Stimulated activated naive CD8-positive, alpha-beta T cell treated with anti-CD3 and anti-CD28 coated beads, Interleukin-15, amount 100 ng/mL, for 72 hours (primary cell): ENCODE data around the gene CENPC.
"Not testable (repeated sequence)": the region's sequence is repeated elsewhere in the genome, so short reads cannot be mapped to it uniquely, and the experiment has no call there.

Experiments
- ATAC-seq: fragments of 150-1000 bp; cut with Tn5 transposase; 2 replicates; pipeline ENCODE4 v1.10.0; 2021; ENCODE audit warnings: mild to moderate bottlenecking, moderate library complexity
- DNase-seq, 2 donors: peaks; one replicate each; pipeline ENCODE4 v3.0.0; 2021 to 2022
- H3K27ac Mint-ChIP-seq, 2 donors: one replicate each; pipeline ENCODE4 v1.8.0; 2022; ENCODE audit warnings: mild to moderate bottlenecking in 2 of 2, mixed read lengths in 2 of 2, moderate library complexity in 2 of 2
- H3K27me3 Mint-ChIP-seq: one replicate; pipeline ENCODE4 v1.8.0; 2022; ENCODE audit warnings: mixed read lengths
- H3K4me1 Mint-ChIP-seq: one replicate; pipeline ENCODE4 v1.8.0; 2022; ENCODE audit warnings: mild to moderate bottlenecking, mixed read lengths
- H3K4me3 Mint-ChIP-seq, 2 donors: one replicate each; pipeline ENCODE4 v1.8.0; 2022; ENCODE audit warnings: mild to moderate bottlenecking in 2 of 2, mixed read lengths in 2 of 2, moderate library complexity in 1 of 2
- H3K9me3 Mint-ChIP-seq, 2 donors: one replicate each; pipeline ENCODE4 v1.8.0; 2022; ENCODE audit warnings: mixed read lengths in 2 of 2

The CENPC gene

DNA sequence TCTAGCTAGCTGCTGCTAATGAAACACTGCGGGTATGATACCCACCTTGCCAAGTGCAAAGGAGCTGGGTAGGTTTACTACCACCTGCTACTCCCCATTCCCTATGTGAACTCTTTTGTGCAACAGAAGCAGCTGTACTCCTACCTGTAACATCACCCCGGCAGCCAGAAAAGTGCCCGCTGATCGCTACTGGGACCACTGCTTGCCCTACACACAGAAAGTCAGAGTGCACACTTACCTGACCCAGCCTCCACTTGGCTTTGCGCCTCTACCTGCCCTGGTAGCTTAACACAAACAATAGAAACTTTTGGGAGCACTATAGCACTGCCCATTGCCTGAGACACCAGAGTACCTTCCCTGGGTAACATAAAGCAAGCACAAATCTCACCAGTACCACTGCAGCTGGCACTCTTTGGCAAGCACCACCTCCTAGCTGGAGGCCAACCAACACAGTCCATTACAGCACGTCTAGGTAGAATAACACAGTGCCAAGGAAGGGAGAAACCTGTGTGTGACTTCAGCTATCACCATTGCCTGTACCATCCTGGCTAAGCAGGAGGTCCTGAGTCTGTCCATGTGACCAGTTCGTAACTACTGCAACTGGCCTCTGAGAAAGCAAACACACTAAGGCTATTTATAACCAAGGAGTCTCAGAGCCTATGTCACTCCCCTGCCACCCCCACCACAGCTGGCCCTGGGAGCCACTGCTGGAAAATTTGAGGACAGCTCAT lies 80.1 kb downstream of the CENPC start:
- peak; percentile 39 for ATAC-seq
- H3K4me3 Mint-ChIP-seq = no peak overlapping the region
- no peak overlapping the region for H3K27ac Mint-ChIP-seq
- DNase-seq = no peak
- H3K9me3 Mint-ChIP-seq = no peaks in the 10 kb centered on the region
- H3K27me3 Mint-ChIP-seq = no peaks in the 10 kb centered on the region
- H3K4me1 Mint-ChIP-seq = no peaks in the 10 kb centered on the region

GRCh38 chr4:67460574-67460973 lies 84.7 kb downstream of the CENPC start:
- no peak overlapping the region for H3K27ac Mint-ChIP-seq
- ATAC-seq (no peak), DNase-seq (no peak)
- H3K9me3 Mint-ChIP-seq = peaks cover 5 to 7% of the 10 kb centered on the region in 2 donors
- no peaks in the 10 kb centered on the region for H3K4me1 Mint-ChIP-seq
- H3K4me3 Mint-ChIP-seq = no peak overlapping the region
- no peaks in the 10 kb centered on the region for H3K27me3 Mint-ChIP-seq

- ATAC-seq (no peak), DNase-seq (no peak)
- Mint-ChIP-seq H3K27me3 (no peaks in the 10 kb centered on the region), H3K4me1 (no peaks in the 10 kb centered on the region), H3K9me3 (peaks cover 5 to 7% of the 10 kb centered on the region in 2 donors), H3K4me3 (no peak overlapping the region), H3K27ac (no peak overlapping the region)
Measured at GRCh38 chr4:67459164-67459563, 86.1 kb downstream of the CENPC start.

GRCh38 chr4:67456577-67457196 lies 88.6 kb downstream of the CENPC start:
- Mint-ChIP-seq H3K4me1 (peaks cover 8% of the 10 kb centered on the region), H3K9me3 (peaks cover 5 to 23% of the 10 kb centered on the region in 2 donors), H3K4me3 (no peak overlapping the region), H3K27me3 (no peaks in the 10 kb centered on the region), H3K27ac (no peak overlapping the region)
- ATAC-seq (no peak), DNase-seq (no peak)

GRCh38 chr4:67452846-67453205 lies 92.5 kb downstream of the CENPC start:
- not testable (repeated sequence) for H3K27me3 Mint-ChIP-seq, DNase-seq, H3K4me1 Mint-ChIP-seq, H3K4me3 Mint-ChIP-seq, H3K27ac Mint-ChIP-seq, ATAC-seq
- H3K9me3 Mint-ChIP-seq = peaks cover 0 to 21% of the 10 kb centered on the region in 2 donors

- Mint-ChIP-seq H3K9me3 (peaks cover 3 to 25% of the 10 kb centered on the region in 2 donors), H3K4me1 (peaks cover 8% of the 10 kb centered on the region), H3K27ac (no peak overlapping the region), H3K4me3 (no peak overlapping the region), H3K27me3 (no peaks in the 10 kb centered on the region)
- ATAC-seq (no peak), DNase-seq (no peak)
Measured at GRCh38 chr4:67452100-67452845, 93.0 kb downstream of the CENPC start.

DNA sequence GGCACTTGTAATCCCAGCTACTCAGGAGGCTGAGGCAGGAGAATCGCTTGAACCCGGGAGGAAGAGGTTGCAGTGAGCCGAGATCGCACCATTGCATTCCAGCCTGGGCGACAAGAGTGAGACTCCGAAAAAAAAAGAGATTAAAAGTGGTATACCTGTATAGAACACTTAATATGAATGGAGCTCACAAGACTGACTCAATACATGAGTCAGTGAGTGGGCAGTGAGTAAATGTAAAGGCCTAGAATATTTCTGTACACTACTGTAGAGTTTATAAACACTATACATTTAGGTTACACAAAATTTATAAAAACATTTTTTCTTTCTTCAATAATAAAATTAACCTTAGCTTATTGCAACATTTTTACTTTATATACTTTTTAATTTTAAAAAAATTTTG lies 93.8 kb downstream of the CENPC start:
- peaks cover 8% of the 10 kb centered on the region for H3K4me1 Mint-ChIP-seq

GRCh38 chr4:67448621-67449020 lies 96.7 kb downstream of the CENPC start:
- peaks cover 4 to 26% of the 10 kb centered on the region in 2 donors for H3K9me3 Mint-ChIP-seq
- DNase-seq (no peak), ATAC-seq (no peak)
- H3K27ac Mint-ChIP-seq = no peak overlapping the region
- peaks cover 8% of the 10 kb centered on the region for H3K4me1 Mint-ChIP-seq
- H3K4me3 Mint-ChIP-seq = no peak overlapping the region
- no peaks in the 10 kb centered on the region for H3K27me3 Mint-ChIP-seq

More for the DNA sequence above, 93.8 kb downstream of the CENPC start:
- DNase-seq (no peak), ATAC-seq (no peak)
- Mint-ChIP-seq H3K27ac (no peak overlapping the region), H3K4me3 (no peak overlapping the region), H3K27me3 (no peaks in the 10 kb centered on the region), H3K9me3 (peaks cover 4 to 26% of the 10 kb centered on the region in 2 donors)

DNA sequence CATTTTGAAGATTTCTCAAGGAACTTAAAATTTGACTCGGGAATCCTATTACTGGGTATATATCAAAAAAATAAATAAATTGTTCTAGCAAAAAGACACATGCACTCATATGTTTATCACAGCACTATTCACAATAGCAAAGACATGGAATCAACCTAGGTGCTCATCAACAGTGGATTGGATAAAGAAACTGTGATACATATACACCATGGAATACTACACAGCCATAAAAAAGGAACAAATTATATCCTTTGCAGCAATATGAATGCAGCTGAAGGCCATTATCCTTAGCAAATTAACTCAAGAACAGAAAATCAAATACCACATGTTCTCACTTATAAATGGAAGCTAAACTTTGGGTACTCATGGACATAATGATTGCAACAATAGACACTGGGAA lies 97.4 kb downstream of the CENPC start:
- Mint-ChIP-seq H3K27me3 (no peaks in the 10 kb centered on the region), H3K4me3 (no peak overlapping the region), H3K27ac (no peak overlapping the region), H3K4me1 (peaks cover 8% of the 10 kb centered on the region), H3K9me3 (peaks cover 4 to 20% of the 10 kb centered on the region in 2 donors)
- DNase-seq (no peak), ATAC-seq (no peak)

- DNase-seq (no peak), ATAC-seq (no peak)
- H3K9me3 Mint-ChIP-seq = peaks cover 9 to 11% of the 10 kb centered on the region in 2 donors
- no peak overlapping the region for H3K27ac Mint-ChIP-seq
- no peaks in the 10 kb centered on the region for H3K4me1 Mint-ChIP-seq
- no peak overlapping the region for H3K4me3 Mint-ChIP-seq
- H3K27me3 Mint-ChIP-seq = no peaks in the 10 kb centered on the region
Measured at GRCh38 chr4:67446811-67447210, 98.5 kb downstream of the CENPC start.

- H3K4me3 Mint-ChIP-seq, H3K27ac Mint-ChIP-seq, H3K4me1 Mint-ChIP-seq, ATAC-seq, DNase-seq, H3K27me3 Mint-ChIP-seq: not testable (repeated sequence)
- H3K9me3 Mint-ChIP-seq = peaks cover 9 to 11% of the 10 kb centered on the region in 2 donors
Measured at GRCh38 chr4:67445881-67446280, 99.4 kb downstream of the CENPC start.

DNA sequence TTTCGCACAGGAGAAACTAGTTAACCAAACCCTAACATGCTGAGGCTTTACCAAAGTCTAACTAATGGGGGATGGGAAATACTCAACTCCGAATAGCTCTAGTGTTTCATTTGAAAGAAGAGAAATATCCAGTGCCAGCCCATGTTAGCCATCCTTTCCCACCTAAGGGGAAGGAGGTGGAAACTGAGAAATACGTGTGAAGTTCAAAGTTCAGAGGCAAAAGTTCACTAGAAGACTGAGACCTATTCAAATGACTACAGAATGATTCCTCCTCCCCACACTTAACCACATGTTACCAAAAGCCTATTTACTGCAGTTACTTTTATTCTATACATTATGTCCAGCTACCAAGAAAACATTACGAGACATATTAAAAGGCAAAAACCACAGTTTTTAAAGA lies 106.3 kb downstream of the CENPC start:
- Mint-ChIP-seq H3K27me3 (no peaks in the 10 kb centered on the region), H3K27ac (peak overlapping the region in 1 of 2 donors; percentile 14), H3K9me3 (peaks cover 5 to 10% of the 10 kb centered on the region in 2 donors), H3K4me3 (no peak overlapping the region), H3K4me1 (peaks cover 7% of the 10 kb centered on the region)
- no peak for DNase-seq
- ATAC-seq = no peak

- no peaks in the 10 kb centered on the region for H3K27me3 Mint-ChIP-seq
- H3K4me3 Mint-ChIP-seq = no peak overlapping the region
- peak overlapping the region; percentile 7 to 54 for H3K27ac Mint-ChIP-seq
- no peak for DNase-seq
- peaks cover 7% of the 10 kb centered on the region for H3K4me1 Mint-ChIP-seq
- peak; percentile 45 for ATAC-seq
- H3K9me3 Mint-ChIP-seq = peaks cover 5 to 13% of the 10 kb centered on the region in 2 donors
Measured at GRCh38 chr4:67437974-67438713, 107.2 kb downstream of the CENPC start.

- Mint-ChIP-seq H3K4me1 (peaks cover 7% of the 10 kb centered on the region), H3K27me3 (no peaks in the 10 kb centered on the region), H3K9me3 (peaks cover 0 to 18% of the 10 kb centered on the region in 2 donors), H3K27ac (no peak overlapping the region), H3K4me3 (no peak overlapping the region)
- no peak for DNase-seq
- no peak for ATAC-seq
Measured at GRCh38 chr4:67436742-67437141, 108.6 kb downstream of the CENPC start.

GRCh38 chr4:67430989-67431388 lies 114.3 kb downstream of the CENPC start:
- DNase-seq = no peak
- H3K4me3 Mint-ChIP-seq = no peak overlapping the region
- H3K4me1 Mint-ChIP-seq = no peaks in the 10 kb centered on the region
- ATAC-seq = no peak
- H3K27me3 Mint-ChIP-seq = no peaks in the 10 kb centered on the region
- H3K9me3 Mint-ChIP-seq = peaks cover 0 to 18% of the 10 kb centered on the region in 2 donors
- no peak overlapping the region for H3K27ac Mint-ChIP-seq
